Hepatocyte (in vitro differentiated cells): ENCODE results near the gene SIK3. TPM values are rescaled to one million over a fixed set of nuclear protein-coding genes. Genes with fewer than 3 reads are reported as not detected.
A peak's percentile ranks its signal among the peaks of the same experiment; 100 is the strongest.

ENCODE experiments used
- DNase-seq: peaks from one replicate; pipeline ENCODE4 v3.0.0-alpha.2; 2016; ENCODE audit warnings: low spot score
- H2AFZ ChIP-seq: fragments of 200-600 bp; sonication (generic); 2 replicates; pipeline ENCODE4 v1.6.0; 2016; ENCODE audit warnings: antibody characterized with exemption, mild to moderate bottlenecking
- H3K27ac ChIP-seq: fragments of 200-600 bp; sonication (generic); 2 replicates; pipeline ENCODE4 v1.5.1; 2016; ENCODE audit warnings: mild to moderate bottlenecking
- H3K27me3 ChIP-seq: fragments of 200-600 bp; sonication (generic); 2 replicates; pipeline ENCODE4 v1.6.1; 2016
- H3K36me3 ChIP-seq: fragments of 200-600 bp; sonication (generic); replicated peaks from 2 replicates; pipeline ENCODE4 v1.5.1; 2016; ENCODE audit warnings: low read depth; ENCODE audit not compliant: insufficient read depth
- H3K4me1 ChIP-seq: fragments of 200-600 bp; sonication (generic); 2 replicates; pipeline ENCODE4 v1.5.1; 2016; ENCODE audit warnings: mild to moderate bottlenecking, moderate library complexity; ENCODE audit not compliant: insufficient read depth
- H3K4me2 ChIP-seq: fragments of 200-600 bp; sonication (generic); 2 replicates; pipeline ENCODE4 v1.6.0; 2016
- H3K4me3 ChIP-seq: fragments of 200-600 bp; sonication (generic); 2 replicates; pipeline ENCODE4 v1.5.1; 2016; ENCODE audit warnings: mild to moderate bottlenecking
- H3K79me2 ChIP-seq: fragments of 200-600 bp; sonication (generic); 2 replicates; pipeline ENCODE4 v1.6.0; 2017; ENCODE audit warnings: mild to moderate bottlenecking
- H3K9me2 ChIP-seq: fragments of 200-600 bp; sonication (generic); replicated peaks from 2 replicates; pipeline ENCODE4 v1.6.0; 2017; ENCODE audit warnings: mild to moderate bottlenecking; ENCODE audit not compliant: insufficient read depth
- H3K9me3 ChIP-seq: fragments of 200-600 bp; sonication (generic); 2 replicates; pipeline ENCODE4 v1.5.1; 2016; ENCODE audit warnings: low read depth, mild to moderate bottlenecking
- H4K20me1 ChIP-seq: fragments of 200-600 bp; sonication (generic); 2 replicates; pipeline ENCODE4 v1.6.0; 2016; ENCODE audit warnings: mild to moderate bottlenecking; ENCODE audit not compliant: insufficient read depth, poor library complexity, severe bottlenecking
- EZH2 ChIP-seq: fragments of 200-600 bp; sonication (generic); IDR thresholded peaks from 2 replicates; pipeline ENCODE4 v1.6.1; 2016; ENCODE audit warnings: antibody characterized with exemption, mild to moderate bottlenecking, borderline replicate concordance
- EZH2phosphoT487 ChIP-seq: fragments of 200-600 bp; sonication (generic); IDR thresholded peaks from one replicate; pipeline ENCODE4 v1.6.1; 2018; ENCODE audit warnings: antibody characterized with exemption, mild to moderate bottlenecking, low read depth, moderate library complexity; ENCODE audit not compliant: unreplicated experiment, severe bottlenecking
- WGBS: methylation state at CpG from one replicate; pipeline ENCODE4 v1.1.6; 2016; ENCODE audit warnings: low lambda C conversion rate; ENCODE audit errors: missing lambda C conversion rate; 5-methylcytosine and 5-hydroxymethylcytosine counted together
- polyA plus RNA-seq: library from polyadenylated mRNA; unstranded; fragments of >200 nt; fragmentation: Nextera tagmentation; extraction: Ambion mirVana; gene quantifications from 2 replicates; pipeline ENCODE4 v1.2.1, GENCODE V29; 2016
- total RNA-seq: library from RNA; depleted of rRNA; stranded (reverse); fragments of >200 nt; gene quantifications from 2 replicates; pipeline ENCODE4 v1.2.3, GENCODE V29; 2014
- TF ChIP-seq, protein P1 (sequence below): fragments of 200-600 bp; sonication (generic); IDR thresholded peaks from 2 replicates; pipeline ENCODE4 v1.5.1; 2016; ENCODE audit warnings: antibody characterized with exemption, mild to moderate bottlenecking; ENCODE audit not compliant: poor library complexity

SIK3 gene
- total and polyA plus RNA-seq, 2 experiments from 2014 or later, result 15.8 to 17.7 TPM

DNA sequence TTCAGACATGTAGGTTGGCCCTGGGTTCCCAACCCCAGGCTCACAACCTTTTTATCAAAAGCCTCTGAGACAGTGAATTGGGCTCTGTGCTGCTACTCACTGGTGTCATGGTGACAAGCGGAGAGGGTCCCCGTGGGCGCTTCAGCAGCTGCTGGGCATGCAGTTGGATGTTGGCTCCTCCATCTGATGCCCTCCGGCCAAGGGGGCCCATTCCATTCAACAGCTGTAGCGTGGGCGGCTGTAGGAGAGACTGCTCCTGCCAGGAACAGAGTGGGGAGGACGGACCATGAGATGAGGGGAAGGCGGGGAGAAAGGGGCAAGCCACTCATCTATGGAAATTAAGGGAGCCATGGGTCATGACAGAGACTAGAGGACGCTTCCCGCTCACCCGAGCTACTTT lies 224.8 kb downstream of the SIK3 start:
- TF ChIP-seq EZH2phosphoT487 (no peak), EZH2 (no peak)
- TF ChIP-seq, protein P1, sequence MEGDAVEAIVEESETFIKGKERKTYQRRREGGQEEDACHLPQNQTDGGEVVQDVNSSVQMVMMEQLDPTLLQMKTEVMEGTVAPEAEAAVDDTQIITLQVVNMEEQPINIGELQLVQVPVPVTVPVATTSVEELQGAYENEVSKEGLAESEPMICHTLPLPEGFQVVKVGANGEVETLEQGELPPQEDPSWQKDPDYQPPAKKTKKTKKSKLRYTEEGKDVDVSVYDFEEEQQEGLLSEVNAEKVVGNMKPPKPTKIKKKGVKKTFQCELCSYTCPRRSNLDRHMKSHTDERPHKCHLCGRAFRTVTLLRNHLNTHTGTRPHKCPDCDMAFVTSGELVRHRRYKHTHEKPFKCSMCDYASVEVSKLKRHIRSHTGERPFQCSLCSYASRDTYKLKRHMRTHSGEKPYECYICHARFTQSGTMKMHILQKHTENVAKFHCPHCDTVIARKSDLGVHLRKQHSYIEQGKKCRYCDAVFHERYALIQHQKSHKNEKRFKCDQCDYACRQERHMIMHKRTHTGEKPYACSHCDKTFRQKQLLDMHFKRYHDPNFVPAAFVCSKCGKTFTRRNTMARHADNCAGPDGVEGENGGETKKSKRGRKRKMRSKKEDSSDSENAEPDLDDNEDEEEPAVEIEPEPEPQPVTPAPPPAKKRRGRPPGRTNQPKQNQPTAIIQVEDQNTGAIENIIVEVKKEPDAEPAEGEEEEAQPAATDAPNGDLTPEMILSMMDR, result no peak
- H4K20me1 ChIP-seq, result no peaks in the 10 kb centered on the region
- H3K4me2 ChIP-seq, result no peak overlapping the region
- 95% methylated on average over 11 of the region's 11 CpGs for WGBS
- H3K9me3 ChIP-seq, result no peaks in the 10 kb centered on the region
- no peak for DNase-seq
- H2AFZ ChIP-seq, result no peak overlapping the region
- peak overlapping the region; percentile 33 for H3K27ac ChIP-seq
- no peaks in the 10 kb centered on the region for H3K36me3 ChIP-seq
- H3K9me2 ChIP-seq, result no peaks in the 10 kb centered on the region
- H3K4me1 ChIP-seq, result no peaks in the 10 kb centered on the region
- H3K79me2 ChIP-seq, result no peaks in the 10 kb centered on the region
- H3K4me3 ChIP-seq, result no peak overlapping the region
- H3K27me3 ChIP-seq, result no peaks in the 10 kb centered on the region

DNA sequence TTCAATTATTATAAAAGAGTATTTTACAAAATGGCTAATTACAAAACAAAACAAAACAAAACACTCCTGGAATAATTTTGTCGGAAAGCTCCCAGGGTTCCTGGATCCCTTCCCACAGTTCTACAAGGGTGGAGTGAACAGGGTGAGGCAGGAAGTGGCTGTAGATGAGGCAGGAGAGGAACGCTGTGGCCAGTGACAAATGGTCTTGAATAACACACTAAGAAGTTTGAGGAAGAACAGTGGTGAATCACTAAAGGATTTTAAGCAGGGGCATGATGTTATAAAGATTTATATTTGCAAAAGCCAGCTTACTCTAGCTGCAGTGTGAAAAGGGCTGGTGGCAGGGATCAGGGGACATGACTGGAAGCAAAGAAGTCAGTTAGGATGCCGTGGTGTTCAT lies 227.0 kb downstream of the SIK3 start:
- H3K4me1 ChIP-seq, result no peaks in the 10 kb centered on the region
- no peaks in the 10 kb centered on the region for H3K36me3 ChIP-seq
- no peaks in the 10 kb centered on the region for H4K20me1 ChIP-seq
- H2AFZ ChIP-seq, result no peak overlapping the region
- no peak overlapping the region for H3K4me2 ChIP-seq
- H3K79me2 ChIP-seq, result no peaks in the 10 kb centered on the region
- no peak overlapping the region for H3K4me3 ChIP-seq
- H3K9me2 ChIP-seq, result no peaks in the 10 kb centered on the region
- no peaks in the 10 kb centered on the region for H3K9me3 ChIP-seq
- no peak for DNase-seq
- no peaks in the 10 kb centered on the region for H3K27me3 ChIP-seq
- TF ChIP-seq EZH2, result no peak
- TF ChIP-seq, protein P1, result no peak
- TF ChIP-seq EZH2phosphoT487, result no peak
- 90% methylated on average over 3 of the region's 3 CpGs for WGBS
- H3K27ac ChIP-seq, result no peak overlapping the region

DNA sequence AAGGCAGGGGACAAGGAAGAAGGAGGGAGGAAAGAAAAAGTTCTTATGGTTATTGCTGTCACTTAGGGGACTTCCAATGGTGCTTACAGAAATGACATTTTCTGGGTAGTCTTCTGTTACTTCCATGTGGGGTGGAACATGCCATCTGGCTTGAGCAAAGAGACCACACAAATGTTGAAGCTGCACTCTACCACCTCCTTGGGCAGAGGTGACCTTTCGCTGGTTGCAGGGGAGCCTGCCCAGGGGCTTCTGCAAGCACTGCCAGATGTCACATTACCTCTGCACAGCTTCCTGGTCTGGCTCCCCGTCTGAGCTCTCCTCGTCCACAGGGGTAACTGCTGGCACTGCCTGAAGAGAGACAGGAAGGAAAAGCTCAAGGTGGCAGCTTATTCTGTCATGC lies 228.2 kb downstream of the SIK3 start:
- no peak overlapping the region for H3K4me3 ChIP-seq
- no peak for DNase-seq
- no peaks in the 10 kb centered on the region for H4K20me1 ChIP-seq
- no peaks in the 10 kb centered on the region for H3K9me3 ChIP-seq
- no peaks in the 10 kb centered on the region for H3K27me3 ChIP-seq
- H3K27ac ChIP-seq, result no peak overlapping the region
- no peaks in the 10 kb centered on the region for H3K9me2 ChIP-seq
- 83% methylated on average over 3 of the region's 3 CpGs for WGBS
- no peak overlapping the region for H2AFZ ChIP-seq
- no peaks in the 10 kb centered on the region for H3K4me1 ChIP-seq
- TF ChIP-seq, protein P1, result no peak
- TF ChIP-seq EZH2phosphoT487 (no peak), EZH2 (no peak)
- H3K79me2 ChIP-seq, result no peaks in the 10 kb centered on the region
- H3K36me3 ChIP-seq, result no peaks in the 10 kb centered on the region
- H3K4me2 ChIP-seq, result no peak overlapping the region

DNA sequence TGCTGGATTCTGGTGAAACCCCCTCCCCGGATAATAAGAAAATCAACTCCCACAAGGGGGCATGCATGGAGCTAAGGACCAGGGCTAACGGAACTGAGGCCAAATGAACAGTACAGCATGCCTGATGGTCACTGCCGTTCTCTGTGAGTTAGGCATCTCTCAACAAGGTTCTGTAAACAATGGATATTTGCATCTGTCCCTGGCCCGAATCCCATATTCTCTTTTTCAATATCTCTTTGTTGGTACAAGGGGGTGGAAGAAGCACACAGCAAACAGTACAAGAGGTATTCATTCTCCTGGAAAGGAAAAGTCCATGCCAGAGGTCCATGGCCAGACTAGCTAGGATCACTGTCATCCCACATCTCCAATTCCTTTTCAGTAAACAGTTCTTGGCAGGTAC lies 228.6 kb downstream of the SIK3 start:
- Histone ChIP-seq H3K4me1 (no peaks in the 10 kb centered on the region), H3K9me2 (no peaks in the 10 kb centered on the region), H3K79me2 (no peaks in the 10 kb centered on the region), H3K36me3 (no peaks in the 10 kb centered on the region), H3K9me3 (no peaks in the 10 kb centered on the region), H3K4me2 (no peak overlapping the region), H2AFZ (no peak overlapping the region), H3K4me3 (no peak overlapping the region), H3K27me3 (no peaks in the 10 kb centered on the region), H4K20me1 (no peaks in the 10 kb centered on the region), H3K27ac (no peak overlapping the region)
- 88% methylated on average over 4 of the region's 4 CpGs for WGBS
- TF ChIP-seq, protein P1, result no peak
- TF ChIP-seq EZH2phosphoT487 (no peak), EZH2 (no peak)
- no peak for DNase-seq
